ENCODE results near the gene HSPG2.
A peak's percentile ranks its signal among the peaks of the same experiment; 100 is the strongest.
"Not testable (repeated sequence)": the region's sequence is repeated elsewhere in the genome, so short reads cannot be mapped to it uniquely, and the experiment has no call there.

The HSPG2 gene

DNA sequence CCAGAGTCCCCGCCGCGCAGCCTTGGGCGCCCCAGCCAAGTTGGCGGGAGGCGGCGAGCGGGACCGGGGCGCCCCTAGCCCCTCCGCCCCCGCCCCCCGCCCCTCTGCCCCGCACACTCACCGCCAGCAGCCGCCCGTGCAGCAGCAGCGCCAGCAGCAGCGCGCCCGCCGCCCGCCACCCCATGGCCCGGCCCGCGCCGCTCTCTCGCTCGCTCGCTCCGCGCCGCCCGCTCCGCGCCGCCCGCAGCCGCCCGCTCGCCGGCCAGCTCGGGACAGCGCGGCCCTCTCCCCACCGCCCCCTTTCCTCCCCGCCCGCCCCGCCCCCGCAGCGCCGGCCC lies at the start of gene HSPG2:
Gene HSPG2, minus strand, starts transcription at position 277 of the 338 bp plus-strand sequence. Its CDS starts 93 bp downstream, at position 184.
- no peak for DNase-seq

DNA sequence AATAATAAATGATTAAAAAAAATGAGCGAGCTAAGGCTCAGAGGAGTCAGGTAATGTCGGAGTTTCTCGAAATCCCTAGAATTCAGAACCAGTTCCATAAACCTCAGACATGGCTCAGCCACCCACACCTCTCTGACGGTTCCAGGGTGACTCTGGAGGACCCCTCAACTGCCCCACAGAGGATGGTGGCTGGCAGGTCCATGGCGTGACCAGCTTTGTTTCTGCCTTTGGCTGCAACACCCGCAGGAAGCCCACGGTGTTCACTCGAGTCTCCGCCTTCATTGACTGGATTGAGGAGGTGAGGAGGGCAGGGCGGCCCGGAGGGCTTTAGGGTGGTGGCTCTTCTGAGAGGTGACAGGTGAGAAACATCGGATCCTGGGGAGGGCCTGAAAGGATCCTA lies 49.3 kb upstream of the HSPG2 start:
- DNase-seq: not testable (repeated sequence)

DNA sequence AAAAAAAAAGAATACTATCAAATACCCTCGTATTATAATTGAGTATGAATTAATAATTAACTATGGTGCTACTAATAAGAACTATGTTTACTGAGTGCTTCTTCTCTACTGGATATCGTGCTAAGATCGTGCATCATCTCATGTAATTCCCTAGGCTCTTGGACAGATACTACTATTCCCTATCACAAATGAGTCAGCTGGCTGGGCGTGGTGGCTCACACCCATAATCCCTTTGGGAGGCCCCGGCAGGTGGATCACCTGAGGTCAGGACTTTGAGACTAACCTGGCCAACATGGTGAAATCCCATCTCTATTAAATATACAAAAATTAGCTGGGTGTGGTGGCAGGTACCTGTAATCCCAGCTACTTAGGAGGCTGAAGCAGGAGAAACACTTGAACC lies 48.8 kb upstream of the HSPG2 start:
- DNase-seq: not testable (repeated sequence)

DNA sequence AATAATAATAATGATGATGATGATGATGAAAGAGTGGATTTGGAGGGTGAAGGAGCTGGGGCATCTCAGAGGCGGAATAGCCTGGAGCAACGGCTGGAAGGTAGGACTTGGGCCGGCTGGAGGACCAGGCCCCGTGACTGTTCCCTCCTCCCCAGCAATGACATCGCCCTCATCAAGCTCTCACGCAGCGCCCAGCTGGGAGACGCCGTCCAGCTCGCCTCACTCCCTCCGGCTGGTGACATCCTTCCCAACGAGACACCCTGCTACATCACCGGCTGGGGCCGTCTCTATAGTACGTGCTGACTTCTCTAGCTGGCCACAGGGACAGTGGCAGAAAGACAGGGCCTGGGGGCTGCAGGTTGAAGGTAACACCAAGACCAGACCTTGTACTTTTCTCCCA lies 46.4 kb upstream of the HSPG2 start:
- DNase-seq: not testable (repeated sequence)

DNA sequence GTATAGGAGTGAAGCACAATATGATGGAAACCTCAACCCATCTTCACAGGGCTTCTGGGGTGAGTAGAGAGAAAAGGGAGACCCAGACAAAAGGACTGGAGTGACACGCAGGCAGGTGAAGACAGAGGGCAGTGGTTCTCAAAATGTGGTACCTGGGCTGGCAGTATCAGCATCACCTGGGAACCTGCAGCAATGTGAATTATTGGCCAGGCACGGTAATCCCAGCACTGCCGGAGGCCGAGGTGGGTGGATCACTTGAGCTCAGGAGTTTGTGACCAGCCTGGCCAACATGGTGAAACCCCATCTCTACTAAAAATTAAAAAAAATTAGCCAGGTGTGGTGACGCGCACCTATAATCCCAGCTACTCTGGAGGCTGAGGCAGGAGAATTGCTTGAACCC lies 45.0 kb upstream of the HSPG2 start:
- not testable (repeated sequence) for DNase-seq

DNA sequence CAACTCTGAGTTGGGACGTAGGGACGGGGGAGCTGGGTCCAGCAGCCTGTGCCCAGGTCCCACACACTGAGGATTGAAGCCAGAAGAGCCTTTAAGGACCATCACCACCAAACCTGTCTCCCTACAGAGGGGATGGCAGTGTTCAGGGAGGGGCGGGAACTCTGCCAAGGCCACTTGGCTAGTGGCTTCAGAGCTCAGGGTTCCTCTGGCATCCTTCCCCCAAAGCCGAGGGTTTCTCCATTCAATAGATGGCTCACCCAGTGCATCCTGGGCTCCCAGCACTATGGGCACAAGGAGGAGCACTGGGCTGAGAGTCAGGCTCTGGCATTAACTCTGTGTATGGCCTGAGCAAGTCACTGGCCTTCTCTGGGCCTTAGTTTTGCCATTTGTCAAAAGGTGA lies 44.1 kb upstream of the HSPG2 start:
- not testable (repeated sequence) for DNase-seq

DNA sequence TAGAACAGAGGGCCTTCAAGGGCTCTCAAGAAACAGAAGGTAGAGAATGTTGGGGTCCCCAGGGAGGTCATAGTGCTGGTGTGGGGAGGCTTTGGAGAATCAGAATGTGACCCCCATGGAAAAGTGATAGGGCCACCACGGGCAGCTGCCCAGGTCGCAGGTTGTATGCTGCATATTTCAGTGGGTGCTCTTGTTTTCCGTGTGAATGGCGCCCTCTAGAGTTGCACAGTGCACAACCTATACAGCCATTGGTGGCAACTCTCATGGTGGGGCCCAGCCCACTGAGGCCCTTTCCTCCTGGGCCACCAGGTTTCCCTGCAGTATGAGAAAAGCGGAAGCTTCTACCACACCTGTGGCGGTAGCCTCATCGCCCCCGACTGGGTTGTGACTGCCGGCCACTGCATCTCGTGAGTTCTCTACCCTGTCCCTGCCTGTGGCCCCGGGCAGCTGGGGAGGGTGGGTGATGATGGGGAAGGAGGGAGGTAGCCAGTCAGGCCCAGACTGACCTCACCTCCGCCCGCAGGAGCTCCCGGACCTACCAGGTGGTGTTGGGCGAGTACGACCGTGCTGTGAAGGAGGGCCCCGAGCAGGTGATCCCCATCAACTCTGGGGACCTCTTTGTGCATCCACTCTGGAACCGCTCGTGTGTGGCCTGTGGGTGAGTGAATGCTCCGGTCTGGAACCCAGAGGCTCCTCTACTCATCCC lies 43.6 kb upstream of the HSPG2 start:
- not testable (repeated sequence) for DNase-seq

DNA sequence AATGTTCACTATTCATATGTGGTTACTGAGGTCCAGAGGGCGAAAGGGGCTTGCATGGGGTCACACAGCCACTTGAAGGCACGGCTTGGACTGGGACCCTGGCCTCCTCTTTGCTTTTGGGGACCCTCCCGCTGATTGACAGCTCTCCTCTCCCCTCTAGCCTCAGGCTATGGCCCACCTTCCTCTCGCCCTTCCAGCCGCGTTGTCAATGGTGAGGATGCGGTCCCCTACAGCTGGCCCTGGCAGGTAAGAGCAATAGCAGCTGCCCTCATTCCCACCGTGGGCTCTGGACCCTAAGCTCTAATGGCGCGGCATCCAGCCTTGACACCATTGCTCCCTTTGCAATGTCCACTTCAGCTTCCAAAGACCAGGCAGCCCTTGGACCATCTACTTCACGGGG lies 41.1 kb upstream of the HSPG2 start:
- not testable (repeated sequence) for DNase-seq

DNA sequence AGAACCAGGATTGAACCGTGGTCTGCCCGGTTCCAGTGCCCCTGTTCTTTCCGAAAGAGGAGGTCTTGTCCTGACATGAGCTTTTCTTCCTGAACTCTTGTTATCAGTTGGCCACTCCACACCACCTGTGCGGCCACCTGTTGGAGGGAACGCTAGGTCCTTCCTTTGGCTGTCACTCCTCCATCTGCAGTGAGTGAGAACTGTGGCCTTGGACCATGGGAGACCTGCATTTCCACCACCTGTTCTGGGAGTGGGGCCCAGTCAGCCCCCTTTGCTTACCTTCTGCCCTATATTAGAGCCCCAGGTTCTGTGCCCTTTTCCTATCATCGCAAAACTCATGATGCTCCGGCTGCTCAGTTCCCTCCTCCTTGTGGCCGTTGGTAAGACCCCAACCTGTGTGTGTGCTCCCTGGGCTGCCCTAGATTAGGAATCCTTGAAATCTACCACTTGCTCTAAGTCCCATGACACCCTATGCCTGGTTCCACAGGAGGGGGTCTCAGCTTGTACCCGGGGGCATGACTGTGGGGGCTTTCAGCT lies 39.7 kb upstream of the HSPG2 start, which contains the start of gene CELA3B:
Gene CELA3B, plus strand, starts transcription at position 320 of the 537 bp plus-strand sequence. Its CDS starts 18 bp downstream, at position 338.
- not testable (repeated sequence) for DNase-seq

DNA sequence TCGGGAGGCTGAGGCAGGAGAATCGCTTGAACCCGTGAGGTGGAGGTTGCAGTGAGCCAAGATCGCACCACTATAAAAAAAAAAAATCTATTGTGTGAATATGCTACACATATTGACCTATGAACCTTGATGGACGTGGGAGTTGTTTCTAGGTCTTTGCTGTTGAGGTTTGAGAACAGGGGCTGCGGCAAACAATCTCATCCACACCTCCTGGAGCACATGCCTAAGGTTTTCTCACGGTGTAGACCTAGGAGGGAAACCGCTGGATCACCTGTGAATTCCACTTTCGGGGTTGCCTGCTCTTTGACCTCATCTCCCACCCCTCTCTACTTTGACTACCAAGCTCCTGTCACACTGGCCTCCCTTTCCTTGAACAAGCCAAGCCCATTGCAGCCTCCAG lies 38.2 kb upstream of the HSPG2 start:
- not testable (repeated sequence) for DNase-seq

DNA sequence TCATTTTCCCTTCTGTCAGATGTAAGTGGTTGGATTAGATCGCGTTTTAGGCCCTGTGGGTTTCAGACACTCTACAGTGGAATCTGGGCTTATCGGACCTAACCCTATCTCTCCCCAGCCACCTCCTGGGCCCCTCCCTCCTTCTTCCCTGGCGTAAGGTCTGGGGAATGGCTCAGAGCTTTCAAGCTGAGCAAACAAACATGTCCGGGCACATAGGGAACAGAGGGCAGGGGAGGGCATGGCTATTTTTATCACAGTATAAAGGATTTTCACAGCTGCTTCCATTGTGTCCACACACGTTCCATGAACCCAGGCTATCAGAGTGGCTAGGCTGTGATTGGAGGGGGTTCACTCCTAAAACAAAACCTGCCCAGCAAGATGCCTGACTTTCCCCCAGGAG lies 37.6 kb upstream of the HSPG2 start:
- peak; percentile 21 for DNase-seq

DNA sequence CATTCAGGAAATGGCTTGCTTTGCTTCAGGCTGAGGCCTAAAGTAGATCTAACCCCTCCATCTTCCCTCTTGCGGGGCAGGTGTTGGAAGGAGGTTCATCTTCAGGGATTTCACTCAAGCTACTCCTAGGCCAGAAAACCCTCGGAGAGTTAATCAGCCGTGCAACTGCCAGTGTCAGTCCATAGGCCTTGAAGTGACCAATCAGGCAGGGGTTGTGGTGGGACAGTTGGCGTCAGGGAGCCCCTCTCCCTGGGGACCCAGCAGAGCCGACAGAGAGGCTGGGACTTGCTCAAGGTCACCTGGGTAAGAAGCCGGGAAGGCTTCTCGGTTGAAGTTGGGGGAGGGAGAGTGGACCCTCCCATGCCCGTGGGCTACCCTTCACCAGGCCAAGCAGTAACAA lies 36.8 kb upstream of the HSPG2 start:
- DNase-seq: not testable (repeated sequence)

DNA sequence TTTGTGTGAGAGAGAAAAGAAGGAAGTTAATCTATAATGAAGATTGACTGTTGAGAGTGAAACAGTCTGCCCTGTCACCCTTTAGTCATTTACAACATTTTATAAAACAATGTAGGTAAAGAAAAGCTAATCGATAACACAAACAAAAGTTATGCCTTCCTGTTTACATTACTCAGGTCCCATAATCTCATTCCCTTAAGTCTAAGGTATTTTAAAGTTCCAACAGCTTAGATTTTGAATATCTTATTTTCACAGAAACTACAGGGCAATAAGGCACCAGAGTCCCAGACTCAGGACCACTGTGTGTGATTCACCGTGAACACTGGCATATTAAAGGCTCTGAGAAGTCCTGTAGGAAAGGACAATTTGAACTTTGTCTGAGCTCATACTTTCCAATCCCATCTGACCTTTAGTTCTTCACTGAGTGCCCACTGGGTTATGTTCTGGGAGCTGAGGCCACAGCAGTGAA lies 35.9 kb upstream of the HSPG2 start:
- not testable (repeated sequence) for DNase-seq

DNA sequence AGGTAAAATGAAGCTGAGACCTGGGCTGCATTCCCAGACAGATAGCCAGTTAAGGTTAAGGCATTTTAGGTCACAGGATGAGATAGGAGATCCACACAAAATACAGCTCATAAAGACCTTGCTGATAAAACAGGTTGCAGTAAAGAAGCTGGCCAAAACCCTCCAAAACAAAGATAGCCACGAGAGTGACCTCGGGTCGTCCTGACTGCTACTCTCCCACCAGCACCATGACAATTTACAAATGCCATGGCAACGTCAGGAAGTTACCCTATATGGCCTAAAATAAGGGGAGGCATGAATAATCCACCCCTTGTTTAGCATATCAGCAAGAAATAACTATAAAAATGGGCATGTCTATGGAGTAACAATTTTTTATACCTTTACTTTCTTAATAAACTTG lies 33.4 kb upstream of the HSPG2 start:
- not testable (repeated sequence) for DNase-seq

DNA sequence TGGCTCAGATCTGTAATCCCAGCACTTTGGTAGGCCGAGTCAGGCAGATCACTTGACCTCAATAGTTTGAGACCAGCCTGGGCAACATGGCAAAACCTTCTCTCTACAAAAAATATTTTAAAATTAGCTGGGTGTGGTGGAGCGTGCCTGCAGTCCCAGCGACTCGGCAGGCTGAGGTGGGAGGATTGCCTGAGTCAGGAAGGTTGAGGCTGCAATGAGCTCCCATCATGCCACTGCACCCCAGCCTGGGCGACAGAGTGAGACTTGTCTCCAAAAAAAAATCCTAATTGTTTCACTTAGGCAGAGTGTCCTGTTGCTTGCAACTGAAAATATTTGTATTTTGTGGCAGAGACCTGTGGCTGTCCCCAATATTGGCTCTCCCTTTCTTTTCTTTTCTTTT lies 32.0 kb upstream of the HSPG2 start:
- not testable (repeated sequence) for DNase-seq

DNA sequence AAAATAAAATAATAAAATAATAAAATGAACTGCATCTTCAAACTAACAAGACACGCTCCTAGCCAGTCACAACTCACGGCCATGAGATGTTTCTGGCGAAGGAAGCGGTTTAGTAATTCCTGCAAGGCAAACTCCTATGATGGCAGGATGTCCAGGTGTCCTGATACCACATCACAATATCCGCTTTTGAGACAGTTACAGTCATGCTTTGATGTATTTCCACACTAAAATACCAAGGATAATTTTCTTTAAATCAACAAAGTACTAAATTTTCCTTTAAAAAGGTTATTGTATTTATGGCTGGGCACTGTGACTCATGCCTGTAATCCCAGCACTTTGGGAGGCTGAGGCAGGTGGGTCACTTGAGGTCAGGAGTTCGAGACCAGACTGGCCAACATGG lies 30.1 kb upstream of the HSPG2 start:
- DNase-seq: not testable (repeated sequence)

DNA sequence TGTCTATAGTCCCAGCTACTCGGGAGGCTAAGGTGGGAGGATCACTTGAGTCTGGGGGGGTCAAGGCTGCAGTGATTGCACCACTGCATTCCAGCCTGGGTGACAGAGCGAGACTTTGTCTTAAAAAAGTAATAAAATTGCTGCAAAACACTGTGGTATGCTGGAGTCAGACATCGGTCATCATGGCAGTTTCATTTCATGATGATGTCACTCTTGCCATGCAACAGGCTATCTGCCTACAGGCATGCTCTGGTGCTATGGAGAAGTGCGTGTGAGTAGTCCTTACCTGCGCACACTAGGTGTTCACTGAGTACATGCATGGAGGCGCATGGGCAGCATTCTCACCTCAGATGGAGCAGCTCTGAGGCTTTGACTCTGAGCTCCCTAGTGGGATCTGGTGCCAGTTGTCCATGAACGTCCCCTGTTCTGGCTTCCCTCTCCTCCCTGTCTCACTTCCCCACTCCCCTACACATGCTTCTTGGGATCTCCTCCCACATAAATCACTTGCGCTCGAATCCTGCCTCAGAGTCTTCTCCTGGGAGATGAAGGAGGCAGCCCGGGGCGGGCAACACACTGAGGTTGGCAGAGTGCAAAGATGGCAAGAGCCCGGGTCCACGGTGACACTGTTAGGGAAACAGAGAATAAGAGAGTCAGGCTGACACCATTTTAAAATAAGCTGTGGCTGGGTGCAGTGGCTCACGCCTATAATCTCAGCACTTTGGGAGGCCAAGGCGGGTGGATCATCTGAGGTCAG lies 29.3 kb upstream of the HSPG2 start:
- DNase-seq: no peak

DNA sequence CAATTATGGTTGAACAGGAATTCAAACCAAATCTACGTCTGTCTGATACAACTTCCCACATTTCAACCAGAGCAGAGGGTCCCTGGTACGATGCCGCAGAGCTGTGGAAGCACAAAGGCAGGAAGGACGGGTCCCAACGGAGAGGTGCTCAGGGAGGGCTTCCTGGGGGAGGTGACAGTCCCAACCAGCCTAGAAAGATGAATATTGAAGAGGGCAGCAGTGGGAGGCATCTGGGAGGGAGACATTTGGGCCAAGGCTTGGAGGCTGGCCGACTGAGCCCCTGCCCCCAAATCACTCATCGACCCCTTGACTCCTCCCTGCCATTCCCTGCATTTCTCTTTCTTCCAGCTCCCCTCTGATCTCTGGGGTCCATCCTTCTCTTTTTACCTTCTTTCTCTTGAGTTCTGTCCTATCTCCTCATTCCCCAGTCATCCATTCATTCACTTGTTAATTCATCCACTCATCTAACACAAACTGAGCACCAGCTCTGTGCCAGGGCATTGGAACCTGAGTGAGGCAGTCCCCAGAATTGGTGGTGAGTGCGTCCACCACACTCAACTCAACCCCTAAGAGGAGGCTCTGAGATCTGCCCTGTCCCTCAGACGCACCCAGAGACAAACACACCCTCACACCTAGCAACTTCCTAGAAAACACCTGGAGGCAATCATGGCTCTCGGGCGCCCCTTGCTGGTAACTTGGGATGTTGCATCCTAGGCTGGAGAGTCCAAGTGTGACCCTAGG lies 26.5 kb upstream of the HSPG2 start:
- peak; percentile 63 for DNase-seq

DNA sequence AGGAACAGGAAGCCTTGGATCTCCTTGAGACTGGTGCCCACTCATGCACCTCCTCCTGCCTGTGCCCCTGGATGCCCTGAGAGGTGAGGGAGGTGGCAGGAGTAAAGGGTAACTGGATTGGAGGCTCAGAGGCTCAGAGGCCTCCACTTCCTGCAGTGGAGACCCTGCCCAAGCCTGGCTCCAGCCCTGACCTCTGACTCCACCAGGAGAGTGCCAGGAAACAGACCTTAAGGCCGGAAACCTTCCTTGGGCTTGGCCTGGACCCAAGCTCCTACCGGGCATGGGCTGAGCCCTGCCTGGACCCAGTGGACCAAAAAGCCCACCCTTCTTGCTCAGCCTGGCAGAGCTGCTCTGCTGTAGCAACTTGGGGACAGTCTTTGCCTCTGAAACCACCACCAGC lies 24.7 kb upstream of the HSPG2 start:
- DNase-seq: no peak

DNA sequence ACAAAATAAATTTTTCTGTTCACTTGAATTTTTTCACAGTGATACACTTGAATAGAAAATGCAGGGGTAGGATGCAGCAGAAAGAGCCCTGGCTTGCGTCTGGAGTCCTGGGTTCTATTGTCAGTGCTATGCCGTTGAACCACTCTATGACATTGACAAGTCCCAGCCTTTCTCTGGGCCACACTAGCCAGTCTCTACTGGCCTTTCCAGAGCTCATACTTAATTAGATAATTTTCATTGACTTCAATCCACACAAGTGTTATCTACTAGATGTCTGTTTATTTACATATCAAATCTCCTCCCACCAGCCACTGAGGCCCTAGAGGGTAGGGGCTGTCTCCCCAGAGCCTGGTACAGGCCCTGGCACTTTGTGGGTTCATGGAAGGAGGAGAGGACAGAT lies 24.2 kb upstream of the HSPG2 start:
- no peak for DNase-seq

DNA sequence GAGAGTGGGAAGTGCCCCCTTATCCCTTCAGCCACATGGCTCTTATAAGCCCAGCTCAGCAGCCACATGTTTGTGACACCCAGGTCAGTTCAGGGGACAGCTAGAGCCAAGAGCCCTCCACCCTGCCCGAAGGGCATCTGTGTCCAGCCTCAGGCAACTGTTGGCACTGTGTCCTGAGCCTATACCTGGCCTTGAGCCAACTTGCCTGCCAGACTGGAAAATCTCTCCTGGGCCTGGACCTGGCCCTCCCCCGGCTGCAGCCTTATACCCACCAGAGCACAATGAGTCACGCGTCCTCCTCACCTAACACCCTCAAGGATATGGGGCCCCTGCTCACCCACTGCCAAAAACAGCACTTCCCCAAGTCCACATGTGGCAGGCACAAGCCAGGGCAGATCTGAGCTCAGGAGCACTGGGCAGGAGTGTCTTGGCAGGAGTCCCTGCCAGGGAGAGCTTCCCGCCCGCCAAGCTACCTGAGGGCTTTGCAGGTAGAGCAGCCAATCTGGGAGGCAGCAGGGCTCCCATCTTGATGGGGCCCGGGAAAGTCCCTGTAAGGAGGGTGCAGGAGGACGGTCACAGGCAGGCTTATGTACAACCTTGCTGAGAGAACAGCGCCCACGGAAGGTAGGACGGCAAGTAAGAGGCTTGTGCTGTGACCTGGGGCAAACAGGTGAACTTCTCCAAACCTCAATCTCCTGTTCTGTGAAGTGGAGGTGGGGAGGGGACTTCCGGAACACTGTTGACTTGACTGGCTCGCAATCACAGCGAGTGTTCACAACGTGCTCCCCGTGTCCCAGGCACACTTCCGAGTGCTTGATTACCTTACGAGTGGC lies 19.8 kb upstream of the HSPG2 start:
- DNase-seq: peak; percentile 50

All from NCI-H1092 treated with DMSO at 0.1 percent for 48 hours (cell line).